Lung (tissue), 12 donors: ENCODE results near the gene ZNF335. TPM values are rescaled to one million over a fixed set of nuclear protein-coding genes. Genes with fewer than 3 reads are reported as not detected.

Source experiments
- ATAC-seq: fragments of 200-7000 bp; cut with Tn5 transposase; one replicate; pipeline ENCODE4 v1.9.1; 2020; ENCODE audit warnings: moderate number of reproducible peaks; ENCODE audit not compliant: insufficient read depth, low FRiP score
- DNase-seq, 3 donors: peaks; one replicate each; pipeline ENCODE4 v3.0.0-alpha.2; 2013 to 2017
- H3K27ac ChIP-seq, 2 donors: one replicate each; pipeline ENCODE4 v1.5.1; 2013; ENCODE audit warnings: mild to moderate bottlenecking in 2 of 2, moderate library complexity in 2 of 2, control low read depth in 1 of 2, inconsistent platforms in 1 of 2, low read depth in 1 of 2, low read length in 1 of 2
- H3K27me3 ChIP-seq, 3 donors: one replicate each; pipeline ENCODE4 v1.5.1; 2013; ENCODE audit warnings: low read length in 2 of 3; ENCODE audit not compliant: control insufficient read depth in 3 of 3, insufficient read depth in 3 of 3
- H3K36me3 ChIP-seq, 4 donors: one replicate each; pipeline ENCODE4 v1.5.1; 2013; ENCODE audit warnings: low read length in 4 of 4, mild to moderate bottlenecking in 1 of 4, moderate library complexity in 1 of 4; ENCODE audit not compliant: control insufficient read depth in 4 of 4, insufficient read depth in 4 of 4
- H3K4me1 ChIP-seq, 5 donors: one replicate each; pipeline ENCODE4 v1.5.1; 2013; ENCODE audit warnings: low read length in 5 of 5, mild to moderate bottlenecking in 2 of 5, moderate library complexity in 1 of 5; ENCODE audit not compliant: control insufficient read depth in 5 of 5, insufficient read depth in 5 of 5
- H3K4me3 ChIP-seq: one replicate; pipeline ENCODE4 v1.5.1; 2013; ENCODE audit warnings: mild to moderate bottlenecking, control low read depth, moderate library complexity
- H3K9ac ChIP-seq, 2 donors: one replicate each; pipeline ENCODE4 v1.5.1; 2013; ENCODE audit warnings: low read length in 2 of 2, control low read depth in 1 of 2; ENCODE audit not compliant: insufficient read depth in 1 of 2
- H3K9me3 ChIP-seq, 4 donors: one replicate each; pipeline ENCODE4 v1.5.1; 2013; ENCODE audit warnings: low read length in 3 of 4, mild to moderate bottlenecking in 1 of 4, moderate library complexity in 1 of 4; ENCODE audit not compliant: control insufficient read depth in 4 of 4, insufficient read depth in 3 of 4
- WGBS, 2 donors: extraction: QIAGEN DNeasy Blood & Tissue Kit; methylation state at CpG; one replicate each; pipeline ENCODE4 v1.1.7; 2013; 5-methylcytosine and 5-hydroxymethylcytosine counted together
- polyA plus RNA-seq, 2 donors: library from polyadenylated mRNA; stranded (reverse); fragments of 200-250 nt; gene quantifications; one replicate each; pipeline ENCODE4 v1.2.1, GENCODE V29; 2013
- total RNA-seq, 2 donors: library from RNA; depleted of rRNA in 1 of 2; stranded (reverse); fragments of >200 nt in 1 of 2; gene quantifications; one replicate each; pipeline ENCODE4 v1.2.1, GENCODE V29; 2014 to 2021
- TF ChIP-seq, protein P1 (sequence below): IDR thresholded peaks from 2 replicates; pipeline ENCODE4 v1.5.1; 2012; ENCODE audit warnings: mild to moderate bottlenecking; ENCODE audit errors: control extremely low read depth, extremely low read depth
- donor health status: control.
- donor health status: control.
- donor health status: Bipolar disorder and iron deficiency.
- donor health status: healthy.
- donor health status: DM: yes; HTN: yes; CAD: no.

Gene ZNF335
- total and polyA plus RNA-seq, 4 donors: 12.8 to 23.6 (median 16.0) TPM

DNA sequence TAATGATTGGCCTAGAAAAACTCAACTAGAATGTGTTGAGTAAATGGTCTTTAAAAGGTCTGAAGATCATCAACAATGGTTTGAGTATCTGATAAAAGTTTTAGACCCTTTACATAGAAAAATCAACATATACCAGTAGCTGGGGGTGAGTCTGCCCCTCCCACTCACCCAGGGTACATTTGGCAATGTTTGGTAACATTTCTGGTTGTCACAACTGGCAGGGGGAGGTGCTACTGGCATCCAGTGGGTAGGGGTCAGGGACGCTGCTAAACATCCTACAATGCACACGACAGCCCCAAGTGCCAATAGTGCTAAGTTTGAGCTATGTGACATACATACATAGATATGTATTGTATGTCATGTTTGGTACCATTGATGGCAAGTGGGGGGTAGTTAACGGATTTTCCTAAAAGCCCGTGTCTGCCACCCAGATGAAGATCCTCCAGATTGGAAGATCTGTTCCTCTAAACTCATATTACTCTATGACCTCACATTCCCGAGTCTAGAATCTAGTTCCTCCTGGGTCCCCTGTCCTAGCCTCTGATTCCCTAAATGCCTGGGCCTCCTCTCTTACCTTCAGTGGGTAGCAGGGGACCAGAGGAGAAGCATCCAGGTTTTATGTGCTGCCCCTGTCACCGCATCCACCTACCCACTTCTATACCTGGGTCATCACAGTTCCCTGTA lies 34.2 kb upstream of the ZNF335 start:
- H3K27me3 ChIP-seq: peaks cover 0 to 67% (median 42%) of the 10 kb centered on the region in 3 donors
- no peaks in the 10 kb centered on the region for H3K36me3 ChIP-seq
- no peak overlapping the region for H3K9ac ChIP-seq
- TF ChIP-seq, protein P1, sequence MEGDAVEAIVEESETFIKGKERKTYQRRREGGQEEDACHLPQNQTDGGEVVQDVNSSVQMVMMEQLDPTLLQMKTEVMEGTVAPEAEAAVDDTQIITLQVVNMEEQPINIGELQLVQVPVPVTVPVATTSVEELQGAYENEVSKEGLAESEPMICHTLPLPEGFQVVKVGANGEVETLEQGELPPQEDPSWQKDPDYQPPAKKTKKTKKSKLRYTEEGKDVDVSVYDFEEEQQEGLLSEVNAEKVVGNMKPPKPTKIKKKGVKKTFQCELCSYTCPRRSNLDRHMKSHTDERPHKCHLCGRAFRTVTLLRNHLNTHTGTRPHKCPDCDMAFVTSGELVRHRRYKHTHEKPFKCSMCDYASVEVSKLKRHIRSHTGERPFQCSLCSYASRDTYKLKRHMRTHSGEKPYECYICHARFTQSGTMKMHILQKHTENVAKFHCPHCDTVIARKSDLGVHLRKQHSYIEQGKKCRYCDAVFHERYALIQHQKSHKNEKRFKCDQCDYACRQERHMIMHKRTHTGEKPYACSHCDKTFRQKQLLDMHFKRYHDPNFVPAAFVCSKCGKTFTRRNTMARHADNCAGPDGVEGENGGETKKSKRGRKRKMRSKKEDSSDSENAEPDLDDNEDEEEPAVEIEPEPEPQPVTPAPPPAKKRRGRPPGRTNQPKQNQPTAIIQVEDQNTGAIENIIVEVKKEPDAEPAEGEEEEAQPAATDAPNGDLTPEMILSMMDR: no peak
- peaks cover 0 to 7% (median 0%) of the 10 kb centered on the region in 4 donors for H3K9me3 ChIP-seq
- WGBS, 2 donors: 54 to 70% methylated on average over 6 of the region's 6 CpGs
- no peak overlapping the region for H3K4me3 ChIP-seq
- no peak overlapping the region for H3K27ac ChIP-seq
- H3K4me1 ChIP-seq: peaks cover 0 to 7% (median 0%) of the 10 kb centered on the region in 5 donors
- ATAC-seq (no peak), DNase-seq (no peak)

DNA sequence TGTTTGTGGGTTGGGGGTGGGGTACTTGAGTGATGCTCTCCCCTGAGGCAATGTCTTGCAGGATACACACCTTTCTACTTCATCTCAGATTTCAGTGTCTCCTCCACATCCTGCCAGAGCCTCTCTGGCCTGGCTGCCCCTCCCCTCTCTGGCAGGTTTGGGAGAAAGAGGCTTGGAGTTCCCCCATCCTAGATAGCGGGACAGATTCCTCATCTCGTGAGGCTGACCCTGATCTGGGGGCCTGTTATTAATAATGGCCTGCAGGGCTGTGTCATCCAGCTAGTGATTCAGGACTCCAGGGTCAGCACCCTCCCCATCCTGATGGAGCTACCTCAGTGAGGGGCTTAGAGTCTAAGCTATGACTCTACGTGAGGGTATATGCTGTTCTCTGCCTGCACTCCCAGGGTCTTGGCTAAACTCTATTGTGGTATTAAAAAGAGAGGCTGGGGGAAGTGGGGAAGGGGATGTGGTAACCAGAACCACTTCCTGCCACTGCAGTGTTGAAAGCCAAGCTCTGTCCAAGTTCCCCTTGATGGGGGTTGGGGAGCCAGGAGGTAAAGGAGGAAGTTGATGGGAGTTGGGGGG lies 33.0 kb upstream of the ZNF335 start:
- DNase-seq (peak in 1 of 3 donors; percentile 27), ATAC-seq (peak; percentile 66)
- Histone ChIP-seq H3K9ac (no peak overlapping the region), H3K4me1 (peaks cover 0 to 6% (median 0%) of the 10 kb centered on the region in 5 donors), H3K9me3 (no peaks in the 10 kb centered on the region), H3K4me3 (no peak overlapping the region), H3K27me3 (peaks cover 0 to 55% (median 33%) of the 10 kb centered on the region in 3 donors), H3K27ac (peak overlapping the region in 1 of 2 donors; percentile 58), H3K36me3 (no peaks in the 10 kb centered on the region)
- WGBS, 2 donors: 11 to 22% methylated on average over 3 of the region's 3 CpGs
- TF ChIP-seq, protein P1: no peak

DNA sequence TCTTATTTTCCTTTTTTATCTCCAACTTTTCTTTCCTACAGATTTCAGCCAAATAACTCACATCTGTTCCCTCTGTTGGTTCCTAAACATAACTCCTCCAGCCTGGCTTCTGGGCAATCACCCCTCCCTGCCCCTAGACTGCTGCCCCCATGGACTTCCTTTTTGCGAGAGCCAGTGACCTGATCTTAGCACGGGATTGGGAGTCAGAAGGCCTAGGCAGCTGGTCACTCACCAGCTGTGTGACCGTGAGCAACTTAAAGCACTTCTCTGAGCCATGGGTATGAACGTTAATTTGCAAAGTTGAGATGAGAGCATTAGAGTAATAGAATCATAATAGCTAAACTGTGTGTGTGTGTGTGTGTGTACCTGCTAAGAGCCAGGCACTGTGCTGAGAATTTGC lies 32.2 kb upstream of the ZNF335 start:
- H3K27me3 ChIP-seq: peaks cover 0 to 47% (median 28%) of the 10 kb centered on the region in 3 donors
- WGBS, 2 donors: 23 to 48% methylated on average over 4 of the region's 4 CpGs
- H3K9ac ChIP-seq: no peak overlapping the region
- TF ChIP-seq, protein P1: no peak
- H3K9me3 ChIP-seq: no peaks in the 10 kb centered on the region
- H3K4me1 ChIP-seq: peaks cover 0 to 6% (median 0%) of the 10 kb centered on the region in 5 donors
- H3K27ac ChIP-seq: no peak overlapping the region
- no peak for ATAC-seq
- DNase-seq: no peak
- no peaks in the 10 kb centered on the region for H3K36me3 ChIP-seq
- no peak overlapping the region for H3K4me3 ChIP-seq
